Activated CD8-positive, alpha-beta memory T cell treated with anti-CD3 and anti-CD28 coated beads for 1 hour (primary cell): ENCODE measurements around the gene NPHP4.

ENCODE experiments used
- DNase-seq, 2 donors: peaks; one replicate each; pipeline ENCODE4 v3.0.0-alpha.2; 2020; ENCODE audit warnings: low read depth in 1 of 2; ENCODE audit errors: extremely low read depth in 1 of 2

The NPHP4 gene

GRCh38 chr1:5818755-5819154, 173.5 kb downstream of the NPHP4 start:
- no peak for DNase-seq

GRCh38 chr1:5815716-5816115, 176.5 kb downstream of the NPHP4 start:
- no peak for DNase-seq

- DNase-seq = no peak
Observed at GRCh38 chr1:5815211-5815610, 177.0 kb downstream of the NPHP4 start.

- no peak for DNase-seq
Observed at GRCh38 chr1:5814046-5814619, 178.1 kb downstream of the NPHP4 start.

DNA sequence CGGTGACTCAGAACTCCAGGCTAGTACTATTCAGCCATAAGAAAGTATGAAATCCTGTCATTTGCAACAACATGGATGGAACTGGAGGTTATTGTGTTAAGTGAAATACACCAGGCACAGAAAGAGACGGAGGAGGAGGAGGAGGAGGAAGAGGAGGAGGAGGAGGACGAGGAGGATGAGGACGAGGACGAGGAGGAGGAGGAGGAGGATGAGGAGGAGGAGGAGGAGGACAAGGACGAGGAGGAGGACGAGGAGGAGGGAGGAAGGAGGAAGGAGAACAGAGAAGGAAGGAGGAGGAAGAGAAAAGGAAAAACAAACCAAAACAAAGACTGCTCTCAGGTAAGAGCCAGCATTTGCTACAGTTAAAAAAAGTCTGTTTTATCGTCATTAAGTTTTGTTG, 178.7 kb downstream of the NPHP4 start:
- no peak for DNase-seq
